ENCODE data around the gene ALDH3B1. TPM values are rescaled to one million over a fixed set of nuclear protein-coding genes. Genes with fewer than 3 reads are reported as not detected.

Gene ALDH3B1
- total and polyA plus RNA-seq, 2 experiments from 2014 or later, result 15.4 to 15.7 TPM

DNA sequence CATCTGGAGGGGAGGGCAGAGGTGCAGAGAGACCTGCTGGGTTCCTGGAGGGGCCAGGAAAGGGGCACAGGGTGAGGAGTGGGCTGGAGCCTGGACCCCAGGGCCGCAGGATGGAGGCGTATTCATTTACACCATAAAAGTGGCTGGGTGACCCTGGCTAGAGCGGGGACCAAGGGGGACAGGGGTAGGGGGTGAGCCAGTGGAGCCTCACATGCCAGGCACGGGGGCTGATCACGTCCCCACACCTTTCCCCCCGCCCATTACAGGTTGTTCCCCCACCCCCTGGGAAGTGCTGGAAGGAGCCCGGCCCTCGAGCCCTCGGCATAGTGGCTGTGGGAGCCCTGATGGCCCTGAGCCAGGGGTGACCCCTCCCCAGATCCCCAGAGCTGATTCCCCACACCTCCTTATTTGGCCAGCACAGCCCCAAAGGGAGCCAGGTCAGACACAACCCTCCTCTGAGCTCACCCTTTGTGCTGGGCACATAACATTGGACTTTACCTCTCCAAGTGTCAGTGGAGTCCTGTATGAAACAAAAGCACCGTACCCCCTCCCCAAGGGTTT lies 29.5 kb downstream of the ALDH3B1 start:
- peak overlapping the region; percentile 84 for H3K4me2 ChIP-seq
- no peaks in the 10 kb centered on the region for H4K20me1 ChIP-seq (ENCODE audit: insufficient read depth, poor library complexity, severe bottlenecking)
- TF ChIP-seq EZH2 (IDR thresholded peaks at IDR 0.05; ENCODE audit: borderline replicate concordance), result no peak
- no peak for TF ChIP-seq EZH2phosphoT487 (IDR thresholded peaks at IDR 0.05; ENCODE audit: low read depth, severe bottlenecking, unreplicated experiment)
- H2AFZ ChIP-seq, result no peak overlapping the region
- no peaks in the 10 kb centered on the region for H3K27me3 ChIP-seq
- H3K4me3 ChIP-seq, result no peak overlapping the region
- no peak for DNase-seq (ENCODE audit: low spot score)
- H3K4me1 ChIP-seq (ENCODE audit: insufficient read depth), result peaks cover 27% of the 10 kb centered on the region
- H3K36me3 ChIP-seq (replicated peaks; ENCODE audit: insufficient read depth, low read depth), result no peaks in the 10 kb centered on the region
- H3K9me3 ChIP-seq (ENCODE audit: low read depth), result no peaks in the 10 kb centered on the region
- no peaks in the 10 kb centered on the region for H3K9me2 ChIP-seq (replicated peaks; ENCODE audit: insufficient read depth)
- H3K79me2 ChIP-seq, result peaks cover 7% of the 10 kb centered on the region
- H3K27ac ChIP-seq, result peak overlapping the region; percentile 34
- 86% methylated on average over 6 of the region's 10 CpGs for WGBS (ENCODE audit: low lambda C conversion rate, missing lambda C conversion rate)

DNA sequence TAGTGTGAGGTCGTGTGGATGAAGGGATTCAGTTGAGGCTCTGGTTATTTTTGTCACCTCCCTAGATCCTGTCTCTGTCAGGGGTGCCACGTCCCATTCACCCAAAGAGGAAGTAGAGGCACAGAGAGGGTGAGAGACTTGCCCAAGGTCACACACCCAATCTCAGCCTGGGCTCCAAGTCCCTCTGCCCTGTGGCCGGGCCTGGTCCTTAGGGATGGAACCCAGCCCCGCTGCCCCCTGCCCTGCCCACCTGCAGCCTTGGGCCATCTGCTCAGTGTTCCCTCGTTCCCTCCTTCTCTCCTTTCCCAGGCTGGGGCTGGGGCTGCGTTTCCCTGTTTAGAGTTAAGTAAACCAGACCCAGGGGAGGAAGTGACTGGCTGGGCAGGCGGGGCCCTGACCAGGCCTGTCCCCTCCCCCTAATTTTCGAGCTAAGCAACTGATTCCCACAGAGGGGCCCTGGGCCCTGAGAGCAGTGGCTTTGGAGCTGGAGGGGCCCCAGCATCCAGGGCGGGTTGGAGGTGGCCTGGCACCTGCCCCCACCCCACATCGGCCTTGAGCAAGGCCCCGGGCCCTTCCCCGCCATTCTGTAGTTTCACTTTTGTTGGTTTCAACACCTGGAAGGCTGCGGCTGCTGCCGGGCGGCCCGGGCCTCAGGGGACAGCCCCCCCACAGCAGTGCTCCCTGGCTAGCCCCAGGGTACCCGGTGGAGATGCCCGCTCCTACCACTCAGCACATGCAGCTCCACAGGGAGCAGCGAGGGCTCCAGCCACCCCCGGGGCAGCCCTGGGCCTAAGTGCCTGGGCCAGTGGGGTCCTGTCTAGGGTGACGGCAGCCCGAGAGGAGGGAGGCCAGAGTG lies 30.2 kb downstream of the ALDH3B1 start:
- peaks cover 7% of the 10 kb centered on the region for H3K79me2 ChIP-seq
- peak overlapping the region; percentile 49 for H2AFZ ChIP-seq
- peak overlapping the region; percentile 84 for H3K4me2 ChIP-seq
- no peaks in the 10 kb centered on the region for H3K9me2 ChIP-seq (replicated peaks; ENCODE audit: insufficient read depth)
- 43% methylated on average over 22 of the region's 22 CpGs for WGBS (ENCODE audit: low lambda C conversion rate, missing lambda C conversion rate)
- no peaks in the 10 kb centered on the region for H3K27me3 ChIP-seq
- no peaks in the 10 kb centered on the region for H3K9me3 ChIP-seq (ENCODE audit: low read depth)
- no peaks in the 10 kb centered on the region for H4K20me1 ChIP-seq (ENCODE audit: insufficient read depth, poor library complexity, severe bottlenecking)
- peak overlapping the region; percentile 34 for H3K27ac ChIP-seq
- DNase-seq (ENCODE audit: low spot score), result peak; percentile 77
- no peak overlapping the region for H3K4me3 ChIP-seq
- peaks cover 27% of the 10 kb centered on the region for H3K4me1 ChIP-seq (ENCODE audit: insufficient read depth)
- no peaks in the 10 kb centered on the region for H3K36me3 ChIP-seq (replicated peaks; ENCODE audit: insufficient read depth, low read depth)
- no peak for TF ChIP-seq EZH2 (IDR thresholded peaks at IDR 0.05; ENCODE audit: borderline replicate concordance)
- TF ChIP-seq, protein P1, sequence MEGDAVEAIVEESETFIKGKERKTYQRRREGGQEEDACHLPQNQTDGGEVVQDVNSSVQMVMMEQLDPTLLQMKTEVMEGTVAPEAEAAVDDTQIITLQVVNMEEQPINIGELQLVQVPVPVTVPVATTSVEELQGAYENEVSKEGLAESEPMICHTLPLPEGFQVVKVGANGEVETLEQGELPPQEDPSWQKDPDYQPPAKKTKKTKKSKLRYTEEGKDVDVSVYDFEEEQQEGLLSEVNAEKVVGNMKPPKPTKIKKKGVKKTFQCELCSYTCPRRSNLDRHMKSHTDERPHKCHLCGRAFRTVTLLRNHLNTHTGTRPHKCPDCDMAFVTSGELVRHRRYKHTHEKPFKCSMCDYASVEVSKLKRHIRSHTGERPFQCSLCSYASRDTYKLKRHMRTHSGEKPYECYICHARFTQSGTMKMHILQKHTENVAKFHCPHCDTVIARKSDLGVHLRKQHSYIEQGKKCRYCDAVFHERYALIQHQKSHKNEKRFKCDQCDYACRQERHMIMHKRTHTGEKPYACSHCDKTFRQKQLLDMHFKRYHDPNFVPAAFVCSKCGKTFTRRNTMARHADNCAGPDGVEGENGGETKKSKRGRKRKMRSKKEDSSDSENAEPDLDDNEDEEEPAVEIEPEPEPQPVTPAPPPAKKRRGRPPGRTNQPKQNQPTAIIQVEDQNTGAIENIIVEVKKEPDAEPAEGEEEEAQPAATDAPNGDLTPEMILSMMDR (IDR thresholded peaks at IDR 0.05; ENCODE audit: poor library complexity), result no peak
- no peak for TF ChIP-seq EZH2phosphoT487 (IDR thresholded peaks at IDR 0.05; ENCODE audit: low read depth, severe bottlenecking, unreplicated experiment)

GRCh38 chr11:68040957-68041591 lies 30.9 kb downstream of the ALDH3B1 start:
- H3K79me2 ChIP-seq, result peaks cover 7% of the 10 kb centered on the region
- 92% methylated on average over 20 of the region's 23 CpGs for WGBS (ENCODE audit: low lambda C conversion rate, missing lambda C conversion rate)
- peaks cover 27% of the 10 kb centered on the region for H3K4me1 ChIP-seq (ENCODE audit: insufficient read depth)
- H2AFZ ChIP-seq, result peak overlapping the region; percentile 49
- peak overlapping the region; percentile 84 for H3K4me2 ChIP-seq
- H3K27me3 ChIP-seq, result no peaks in the 10 kb centered on the region
- no peaks in the 10 kb centered on the region for H3K36me3 ChIP-seq (replicated peaks; ENCODE audit: insufficient read depth, low read depth)
- no peak for TF ChIP-seq EZH2phosphoT487 (IDR thresholded peaks at IDR 0.05; ENCODE audit: low read depth, severe bottlenecking, unreplicated experiment)
- TF ChIP-seq, protein P1 (IDR thresholded peaks at IDR 0.05; ENCODE audit: poor library complexity), result no peak
- TF ChIP-seq EZH2 (IDR thresholded peaks at IDR 0.05; ENCODE audit: borderline replicate concordance), result no peak
- DNase-seq (ENCODE audit: low spot score), result no peak
- H3K27ac ChIP-seq, result peak overlapping the region; percentile 34
- H3K9me2 ChIP-seq (replicated peaks; ENCODE audit: insufficient read depth), result no peaks in the 10 kb centered on the region
- no peaks in the 10 kb centered on the region for H4K20me1 ChIP-seq (ENCODE audit: insufficient read depth, poor library complexity, severe bottlenecking)
- H3K4me3 ChIP-seq, result no peak overlapping the region
- no peaks in the 10 kb centered on the region for H3K9me3 ChIP-seq (ENCODE audit: low read depth)

All from hepatocyte (in vitro differentiated cells).